Measurements from ENCODE around the gene CAPSL.
"Not testable (repeated sequence)": the region's sequence is repeated elsewhere in the genome, so short reads cannot be mapped to it uniquely, and the experiment has no call there.

The CAPSL gene

GRCh38 chr5:35938568-35939227, at the start of gene CAPSL:
Gene CAPSL (minus strand): TSS chr5:35938622. CDS start chr5:35921120, 17,502 bp downstream.
- H3K4me3 ChIP-seq (ENCODE audit: low read length), result no peak within 1 kb of the TSS
- peak; percentile 61 for DNase-seq (ENCODE audit: low read depth)

GRCh38 chr5:35987776-35988175, 49.4 kb upstream of the CAPSL start:
- no peak for DNase-seq (ENCODE audit: low read depth)
- no peak for TF ChIP-seq CTCF (conservative IDR thresholded peaks at IDR 0.05; ENCODE audit: low read length)

More at GRCh38 chr5:35938568-35939227, at the start of gene CAPSL:
- TF ChIP-seq CTCF (conservative IDR thresholded peaks at IDR 0.05; ENCODE audit: low read length), result no peak

GRCh38 chr5:35979715-35980114, 41.3 kb upstream of the CAPSL start:
- H3K4me3 ChIP-seq (ENCODE audit: low read length), result no peak overlapping the region
- no peak for DNase-seq (ENCODE audit: low read depth)
- no peak for TF ChIP-seq CTCF (conservative IDR thresholded peaks at IDR 0.05; ENCODE audit: low read length)

More at GRCh38 chr5:35987776-35988175, 49.4 kb upstream of the CAPSL start:
- H3K4me3 ChIP-seq (ENCODE audit: low read length), result no peak overlapping the region

GRCh38 chr5:35976859-35977258, 38.4 kb upstream of the CAPSL start:
- H3K4me3 ChIP-seq (ENCODE audit: low read length); DNase-seq (ENCODE audit: low read depth): not testable (repeated sequence)

GRCh38 chr5:35974570-35974969, 36.1 kb upstream of the CAPSL start:
- H3K4me3 ChIP-seq (ENCODE audit: low read length), result no peak overlapping the region
- DNase-seq (ENCODE audit: low read depth), result no peak
- TF ChIP-seq CTCF (conservative IDR thresholded peaks at IDR 0.05; ENCODE audit: low read length), result no peak

- no peak for TF ChIP-seq CTCF (conservative IDR thresholded peaks at IDR 0.05; ENCODE audit: low read length)
- no peak overlapping the region for H3K4me3 ChIP-seq (ENCODE audit: low read length)
- DNase-seq (ENCODE audit: low read depth), result no peak
Measured at GRCh38 chr5:35971878-35972210, 33.4 kb upstream of the CAPSL start.

GRCh38 chr5:35971186-35971877, 32.9 kb upstream of the CAPSL start:
- H3K4me3 ChIP-seq (ENCODE audit: low read length), result no peak overlapping the region
- TF ChIP-seq CTCF (conservative IDR thresholded peaks at IDR 0.05; ENCODE audit: low read length), result no peak
- DNase-seq (ENCODE audit: low read depth), result peak; percentile 54

Data from AG10803 (cell line).